Lung microvascular endothelial cell (primary cell): Measurements from ENCODE around the gene SLC6A3. TPM values are rescaled to one million over a fixed set of nuclear protein-coding genes. Genes with fewer than 3 reads are reported as not detected.

Experiments used
- DNase-seq, 2 donors: peaks; one replicate each; pipeline versions ENCODE4 v3.0.0 to v3.0.0-alpha.2; 2010; ENCODE audit warnings: low read depth in 2 of 2
- total RNA-seq: library from RNA; depleted of rRNA; stranded (reverse); fragments of >200 nt; gene quantifications from 2 replicates; pipeline ENCODE4 v1.2.1, GENCODE V29; 2014

The SLC6A3 gene
- total RNA-seq, 1 donor from 2014 or later = not detected

GRCh38 chr5:1409381-1410110 is 35.7 kb downstream of the SLC6A3 start:
- DNase-seq = peak; percentile 29 to 37

- no peak for DNase-seq
Measured at GRCh38 chr5:1406681-1407640, 38.3 kb downstream of the SLC6A3 start.

GRCh38 chr5:1405539-1406530 is 39.4 kb downstream of the SLC6A3 start:
- no peak for DNase-seq

- no peak for DNase-seq
Measured at GRCh38 chr5:1405121-1405520, 40.1 kb downstream of the SLC6A3 start.

GRCh38 chr5:1404062-1404461 is 41.2 kb downstream of the SLC6A3 start:
- no peak for DNase-seq

- no peak for DNase-seq
Measured at GRCh38 chr5:1402611-1403255, 42.5 kb downstream of the SLC6A3 start.

- DNase-seq = no peak
Measured at GRCh38 chr5:1401536-1402138, 43.6 kb downstream of the SLC6A3 start.

- DNase-seq = no peak
Measured at GRCh38 chr5:1400936-1401335, 44.3 kb downstream of the SLC6A3 start.

GRCh38 chr5:1400211-1400855 is 44.9 kb downstream of the SLC6A3 start:
- DNase-seq = no peak

GRCh38 chr5:1399737-1400136 is 45.5 kb downstream of the SLC6A3 start:
- no peak for DNase-seq

- DNase-seq = no peak
Measured at GRCh38 chr5:1396293-1396816, 48.9 kb downstream of the SLC6A3 start.

GRCh38 chr5:1394881-1395860 is 50.1 kb downstream of the SLC6A3 start:
- no peak for DNase-seq

- no peak for DNase-seq
Measured at GRCh38 chr5:1393571-1394501, 51.4 kb downstream of the SLC6A3 start.

- DNase-seq = no peak
Measured at GRCh38 chr5:1392801-1393565, 52.3 kb downstream of the SLC6A3 start.

- no peak for DNase-seq
Measured at GRCh38 chr5:1392261-1392660, 53.0 kb downstream of the SLC6A3 start.

- DNase-seq = no peak
Measured at GRCh38 chr5:1391691-1392090, 53.5 kb downstream of the SLC6A3 start.
